Karpas-422 (cell line): ENCODE measurements around the gene VAMP4. TPM values are rescaled to one million over a fixed set of nuclear protein-coding genes. Genes with fewer than 3 reads are reported as not detected.
"Not testable (repeated sequence)": the region's sequence is repeated elsewhere in the genome, so short reads cannot be mapped to it uniquely, and the experiment has no call there.

Experiments used
- DNase-seq: peaks from one replicate; pipeline ENCODE4 v3.0.0-alpha.2; 2015
- H2AFZ ChIP-seq: fragments of 200-600 bp; sonication (generic); 2 replicates; pipeline ENCODE4 v1.6.1; 2014; ENCODE audit warnings: antibody characterized with exemption, low read length, mixed read lengths
- H3K27ac ChIP-seq: fragments of 200-600 bp; sonication (generic); 2 replicates; pipeline ENCODE4 v1.5.1; 2014; ENCODE audit warnings: mild to moderate bottlenecking, low read length, moderate library complexity
- H3K27me3 ChIP-seq: fragments of 200-600 bp; sonication (generic); 2 replicates; pipeline ENCODE4 v1.6.1; 2014; ENCODE audit warnings: low read length, mixed read lengths
- H3K36me3 ChIP-seq: fragments of 200-600 bp; sonication (generic); 2 replicates; pipeline ENCODE4 v1.6.1; 2014; ENCODE audit warnings: low read length, mixed read lengths; ENCODE audit not compliant: insufficient read depth
- H3K4me1 ChIP-seq: fragments of 200-600 bp; sonication (generic); 2 replicates; pipeline ENCODE4 v1.6.1; 2014; ENCODE audit warnings: mild to moderate bottlenecking, low read length, mixed read lengths
- H3K4me2 ChIP-seq: fragments of 200-600 bp; sonication (generic); 2 replicates; pipeline ENCODE4 v1.6.1; 2014; ENCODE audit warnings: low read length, low read depth, mild to moderate bottlenecking; ENCODE audit not compliant: poor library complexity, severe bottlenecking
- H3K4me3 ChIP-seq: fragments of 200-600 bp; sonication (generic); 2 replicates; pipeline ENCODE4 v1.5.1; 2014; ENCODE audit warnings: mild to moderate bottlenecking, antibody characterized with exemption, low read length, mixed read lengths
- H3K79me2 ChIP-seq: fragments of 200-600 bp; sonication (generic); 2 replicates; pipeline ENCODE4 v1.6.1; 2014; ENCODE audit warnings: mild to moderate bottlenecking, low read length, mixed read lengths
- H3K9ac ChIP-seq: fragments of 200-600 bp; sonication (generic); 2 replicates; pipeline ENCODE4 v1.6.0; 2014; ENCODE audit warnings: low read length
- H3K9me2 ChIP-seq: fragments of 200-600 bp; sonication (generic), shearing (Covaris generic); replicated peaks from 2 replicates; pipeline ENCODE4 v1.6.0; 2014; ENCODE audit warnings: mild to moderate bottlenecking, low read length, moderate library complexity; ENCODE audit not compliant: insufficient read depth
- H3K9me3 ChIP-seq: fragments of 300-700, 200-600 bp; sonication (generic); 2 replicates; pipeline ENCODE4 v1.6.1; 2014; ENCODE audit warnings: low read length, mixed read lengths
- H4K20me1 ChIP-seq: fragments of 200-600 bp; sonication (generic); 2 replicates; pipeline ENCODE4 v1.6.1; 2014; ENCODE audit warnings: mild to moderate bottlenecking, antibody characterized with exemption, low read length, low read depth; ENCODE audit not compliant: insufficient read depth
- total RNA-seq: library from RNA; depleted of rRNA; stranded (reverse); fragments of >200 nt; shearing (Covaris generic); gene quantifications from 2 replicates; pipeline ENCODE4 v1.2.3, GENCODE V29; 2014; ENCODE audit warnings: low replicate concordance

The VAMP4 gene
- total RNA-seq, 1 experiment from 2014 or later: 9.0 TPM

GRCh38 chr1:171711643-171712042 lies 30.2 kb downstream of the VAMP4 start:
- Histone ChIP-seq H3K4me3 (no peak overlapping the region), H3K27me3 (no peaks in the 10 kb centered on the region), H2AFZ (no peak overlapping the region), H3K4me2 (no peak overlapping the region), H3K79me2 (no peaks in the 10 kb centered on the region), H3K36me3 (no peaks in the 10 kb centered on the region), H3K9me3 (no peaks in the 10 kb centered on the region), H3K9me2 (no peaks in the 10 kb centered on the region), H3K27ac (no peak overlapping the region), H4K20me1 (no peaks in the 10 kb centered on the region), H3K9ac (no peak overlapping the region), H3K4me1 (no peaks in the 10 kb centered on the region)
- DNase-seq: no peak

GRCh38 chr1:171707583-171707982 lies 34.3 kb downstream of the VAMP4 start:
- DNase-seq: no peak
- Histone ChIP-seq H4K20me1 (no peaks in the 10 kb centered on the region), H3K9me3 (no peaks in the 10 kb centered on the region)

GRCh38 chr1:171702598-171702997 lies 39.3 kb downstream of the VAMP4 start:
- no peak overlapping the region for H3K4me3 ChIP-seq
- H3K9me2 ChIP-seq: no peaks in the 10 kb centered on the region
- no peaks in the 10 kb centered on the region for H4K20me1 ChIP-seq
- H3K9me3 ChIP-seq: no peaks in the 10 kb centered on the region
- no peak overlapping the region for H3K9ac ChIP-seq
- no peaks in the 10 kb centered on the region for H3K36me3 ChIP-seq
- DNase-seq: no peak
- no peaks in the 10 kb centered on the region for H3K27me3 ChIP-seq
- H3K4me1 ChIP-seq: no peaks in the 10 kb centered on the region
- H2AFZ ChIP-seq: no peak overlapping the region
- no peaks in the 10 kb centered on the region for H3K79me2 ChIP-seq
- no peak overlapping the region for H3K4me2 ChIP-seq
- H3K27ac ChIP-seq: no peak overlapping the region

More at GRCh38 chr1:171707583-171707982, 34.3 kb downstream of the VAMP4 start:
- no peak overlapping the region for H3K4me3 ChIP-seq
- H3K4me1 ChIP-seq: no peaks in the 10 kb centered on the region
- no peaks in the 10 kb centered on the region for H3K79me2 ChIP-seq
- H3K27me3 ChIP-seq: no peaks in the 10 kb centered on the region
- H3K9ac ChIP-seq: no peak overlapping the region
- no peak overlapping the region for H2AFZ ChIP-seq
- H3K27ac ChIP-seq: no peak overlapping the region
- no peak overlapping the region for H3K4me2 ChIP-seq
- no peaks in the 10 kb centered on the region for H3K9me2 ChIP-seq
- H3K36me3 ChIP-seq: no peaks in the 10 kb centered on the region

- Histone ChIP-seq H3K4me2 (no peak overlapping the region), H3K9ac (no peak overlapping the region), H3K27ac (no peak overlapping the region), H3K9me3 (no peaks in the 10 kb centered on the region), H3K4me1 (no peaks in the 10 kb centered on the region), H3K9me2 (no peaks in the 10 kb centered on the region), H4K20me1 (no peaks in the 10 kb centered on the region), H3K79me2 (no peaks in the 10 kb centered on the region), H3K4me3 (no peak overlapping the region), H3K27me3 (no peaks in the 10 kb centered on the region), H3K36me3 (no peaks in the 10 kb centered on the region), H2AFZ (no peak overlapping the region)
- no peak for DNase-seq
These were observed 42.3 kb downstream of the VAMP4 start for GRCh38 chr1:171699531-171699930.

- H3K4me3 ChIP-seq, H4K20me1 ChIP-seq, H3K27ac ChIP-seq, H3K79me2 ChIP-seq, DNase-seq, H2AFZ ChIP-seq, H3K9ac ChIP-seq, H3K9me2 ChIP-seq, H3K4me2 ChIP-seq, H3K36me3 ChIP-seq, H3K9me3 ChIP-seq, H3K27me3 ChIP-seq, H3K4me1 ChIP-seq: not testable (repeated sequence)
These were observed 46.1 kb downstream of the VAMP4 start for GRCh38 chr1:171695772-171696171.

GRCh38 chr1:171693541-171693940 lies 48.3 kb downstream of the VAMP4 start:
- not testable (repeated sequence) for H2AFZ ChIP-seq, H3K36me3 ChIP-seq, H3K79me2 ChIP-seq, H3K9me2 ChIP-seq, H3K9me3 ChIP-seq, H3K27ac ChIP-seq, H3K27me3 ChIP-seq, H4K20me1 ChIP-seq, DNase-seq, H3K4me1 ChIP-seq, H3K4me3 ChIP-seq, H3K4me2 ChIP-seq, H3K9ac ChIP-seq

GRCh38 chr1:171683870-171684269 lies 58.0 kb downstream of the VAMP4 start:
- H3K4me3 ChIP-seq: no peak overlapping the region
- no peak for DNase-seq
- H3K36me3 ChIP-seq: no peaks in the 10 kb centered on the region
- H3K4me1 ChIP-seq: no peaks in the 10 kb centered on the region
- no peaks in the 10 kb centered on the region for H3K9me3 ChIP-seq
- H4K20me1 ChIP-seq: no peaks in the 10 kb centered on the region
- no peak overlapping the region for H2AFZ ChIP-seq
- H3K4me2 ChIP-seq: no peak overlapping the region
- H3K79me2 ChIP-seq: no peaks in the 10 kb centered on the region
- no peak overlapping the region for H3K9ac ChIP-seq
- H3K27ac ChIP-seq: no peak overlapping the region
- H3K27me3 ChIP-seq: no peaks in the 10 kb centered on the region
- H3K9me2 ChIP-seq: no peaks in the 10 kb centered on the region

GRCh38 chr1:171680339-171680738 lies 61.5 kb downstream of the VAMP4 start:
- Histone ChIP-seq H3K9me3 (no peaks in the 10 kb centered on the region), H3K4me3 (no peak overlapping the region), H3K9me2 (no peaks in the 10 kb centered on the region), H2AFZ (no peak overlapping the region), H3K4me2 (no peak overlapping the region), H4K20me1 (no peaks in the 10 kb centered on the region), H3K9ac (no peak overlapping the region), H3K4me1 (no peaks in the 10 kb centered on the region), H3K27ac (no peak overlapping the region), H3K79me2 (no peaks in the 10 kb centered on the region), H3K36me3 (no peaks in the 10 kb centered on the region), H3K27me3 (no peaks in the 10 kb centered on the region)
- DNase-seq: no peak

GRCh38 chr1:171676823-171677222 lies 65.0 kb downstream of the VAMP4 start:
- H2AFZ ChIP-seq: no peak overlapping the region
- H3K27ac ChIP-seq: no peak overlapping the region
- H3K36me3 ChIP-seq: no peaks in the 10 kb centered on the region
- H3K9me2 ChIP-seq: no peaks in the 10 kb centered on the region
- no peaks in the 10 kb centered on the region for H3K9me3 ChIP-seq
- H3K4me3 ChIP-seq: no peak overlapping the region
- H4K20me1 ChIP-seq: no peaks in the 10 kb centered on the region
- H3K27me3 ChIP-seq: no peaks in the 10 kb centered on the region
- H3K4me1 ChIP-seq: no peaks in the 10 kb centered on the region
- DNase-seq: no peak
- H3K9ac ChIP-seq: no peak overlapping the region
- H3K4me2 ChIP-seq: no peak overlapping the region
- no peaks in the 10 kb centered on the region for H3K79me2 ChIP-seq
